GM10248 (cell line): ENCODE data around the gene TMA7B.
"Not testable (repeated sequence)": the region's sequence is repeated elsewhere in the genome, so short reads cannot be mapped to it uniquely, and the experiment has no call there.

Source experiments
- CTCF ChIA-PET: fragments of 300-600 bp; sonication (Branson Sonifier 250); formaldehyde crosslinking; extraction: SDS; loops from one replicate; lab custom pipeline; 2021; ENCODE audit warnings: antibody characterized with exemption; lab: Yijun Ruan, JAX
- POLR2A ChIA-PET: fragments of 350-650 bp; sonication (Branson Sonifier 250); formaldehyde crosslinking; extraction: SDS; loops from one replicate; lab custom pipeline; 2020; ENCODE audit warnings: antibody characterized with exemption; lab: Yijun Ruan, JAX
- DNase-seq: peaks from one replicate; pipeline ENCODE4 v3.0.0; 2012; ENCODE audit errors: extremely low spot score
- TF ChIP-seq, protein P1 (sequence below): IDR thresholded peaks from 2 replicates; pipeline ENCODE4 v1.5.1; 2012; ENCODE audit warnings: mild to moderate bottlenecking, low read depth; ENCODE audit errors: extremely low read depth, missing control alignments, control extremely low read depth

Gene TMA7B

DNA sequence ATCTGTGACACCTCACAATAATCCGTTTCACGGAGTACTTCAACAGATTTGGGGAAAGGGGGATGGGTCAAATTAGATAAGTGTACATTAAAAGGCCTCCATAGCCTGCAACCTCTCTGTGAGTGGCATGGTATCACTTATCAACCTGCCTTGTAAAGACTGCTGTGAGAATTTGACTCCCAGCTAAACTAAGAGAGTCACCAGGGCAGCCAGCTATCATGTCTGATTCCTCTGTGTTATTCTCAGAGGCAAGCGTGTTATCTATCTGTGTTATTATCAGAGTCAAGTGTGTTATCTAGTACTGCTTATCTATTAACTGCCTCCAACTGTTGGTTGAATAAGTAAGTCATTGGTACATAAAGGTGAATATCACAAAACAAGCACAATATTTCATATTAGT is 30.5 kb downstream of the TMA7B start:
- no peak for DNase-seq
- TF ChIP-seq, protein P1, sequence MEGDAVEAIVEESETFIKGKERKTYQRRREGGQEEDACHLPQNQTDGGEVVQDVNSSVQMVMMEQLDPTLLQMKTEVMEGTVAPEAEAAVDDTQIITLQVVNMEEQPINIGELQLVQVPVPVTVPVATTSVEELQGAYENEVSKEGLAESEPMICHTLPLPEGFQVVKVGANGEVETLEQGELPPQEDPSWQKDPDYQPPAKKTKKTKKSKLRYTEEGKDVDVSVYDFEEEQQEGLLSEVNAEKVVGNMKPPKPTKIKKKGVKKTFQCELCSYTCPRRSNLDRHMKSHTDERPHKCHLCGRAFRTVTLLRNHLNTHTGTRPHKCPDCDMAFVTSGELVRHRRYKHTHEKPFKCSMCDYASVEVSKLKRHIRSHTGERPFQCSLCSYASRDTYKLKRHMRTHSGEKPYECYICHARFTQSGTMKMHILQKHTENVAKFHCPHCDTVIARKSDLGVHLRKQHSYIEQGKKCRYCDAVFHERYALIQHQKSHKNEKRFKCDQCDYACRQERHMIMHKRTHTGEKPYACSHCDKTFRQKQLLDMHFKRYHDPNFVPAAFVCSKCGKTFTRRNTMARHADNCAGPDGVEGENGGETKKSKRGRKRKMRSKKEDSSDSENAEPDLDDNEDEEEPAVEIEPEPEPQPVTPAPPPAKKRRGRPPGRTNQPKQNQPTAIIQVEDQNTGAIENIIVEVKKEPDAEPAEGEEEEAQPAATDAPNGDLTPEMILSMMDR: no peak
- POLR2A ChIA-PET: interaction anchor here (0.7 kb wide), 1 partner anchor 82 kb away, joined by 3 read pairs; no protein-coding TSS in a partner anchor
- CTCF ChIA-PET: interaction anchor here (1.7 kb wide), 1 partner anchor 34 kb away, joined by 6 read pairs; no protein-coding TSS in a partner anchor

DNA sequence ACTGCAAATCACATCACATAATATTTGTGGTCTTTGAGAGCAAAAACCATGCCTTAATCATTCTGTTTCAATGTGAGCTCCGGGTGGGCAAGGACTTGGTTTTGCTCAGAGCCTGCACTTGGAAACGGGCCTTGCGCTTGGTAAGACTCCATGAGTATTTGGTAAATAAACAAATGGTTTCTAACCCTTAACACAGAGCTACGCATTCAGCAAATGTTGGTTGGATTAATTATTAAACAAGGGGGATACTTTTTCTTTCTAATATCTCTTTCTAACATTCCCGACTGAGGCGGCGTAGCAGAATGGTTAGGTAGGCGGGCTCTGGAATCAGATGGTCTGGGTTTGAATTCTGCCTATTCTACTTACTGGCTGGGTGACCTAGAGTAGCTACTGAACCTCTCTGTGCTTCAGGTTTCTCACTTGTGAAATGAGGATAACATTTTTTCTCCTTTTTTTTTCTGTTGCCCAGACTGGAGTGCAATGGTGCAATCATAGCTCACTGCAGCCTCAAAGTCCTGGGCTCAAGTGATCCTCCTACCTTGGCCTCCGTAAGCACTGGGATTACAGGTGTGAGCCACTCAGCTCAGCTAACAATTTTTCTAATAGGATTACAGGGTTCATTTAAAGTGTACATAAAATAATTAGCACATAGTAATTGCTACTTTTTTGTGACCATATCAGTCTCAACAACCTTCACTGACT is 31.1 kb downstream of the TMA7B start:
- POLR2A ChIA-PET: interaction anchor here (0.7 kb wide), 1 partner anchor 83 kb away, joined by 3 read pairs; no protein-coding TSS in a partner anchor
- CTCF ChIA-PET: interaction anchor here (1.7 kb wide), 1 partner anchor 33 kb away, joined by 6 read pairs; no protein-coding TSS in a partner anchor
- no peak for DNase-seq

GRCh38 chr22:39992088-39992826 is 32.1 kb downstream of the TMA7B start:
- DNase-seq: no peak
- CTCF ChIA-PET: no interaction called here
- POLR2A ChIA-PET: no interaction called here
- TF ChIP-seq, protein P1: no peak

More for the DNA sequence above, 31.1 kb downstream of the TMA7B start:
- TF ChIP-seq, protein P1: no peak

- POLR2A ChIA-PET, DNase-seq, CTCF ChIA-PET: not testable (repeated sequence)
Measured at GRCh38 chr22:39992894-39993293, 32.7 kb downstream of the TMA7B start.

DNA sequence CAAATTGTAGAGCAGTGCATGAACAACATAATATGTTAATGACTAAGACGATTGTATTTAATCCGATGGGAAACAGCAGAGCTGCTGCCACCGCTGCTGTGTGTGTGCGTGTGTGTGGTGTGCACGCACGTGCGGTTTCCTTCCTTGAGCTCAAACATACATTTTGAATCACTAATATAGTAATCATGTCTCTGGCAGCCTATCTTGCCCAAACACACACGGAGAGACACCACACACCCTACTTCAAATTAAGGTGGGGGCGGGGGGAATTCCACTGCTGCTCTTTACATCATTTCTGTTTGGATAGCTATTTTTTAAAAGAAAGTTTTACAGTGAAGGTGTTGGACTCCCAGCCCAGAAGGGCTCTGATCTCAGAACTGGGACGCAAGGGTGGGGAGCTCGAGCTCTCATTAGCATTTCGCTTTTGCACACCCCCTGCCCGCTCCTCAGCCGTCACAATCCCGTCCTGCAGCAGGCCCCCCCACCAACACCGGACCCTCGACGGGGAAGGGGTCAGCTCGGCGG is 33.9 kb downstream of the TMA7B start:
- no peak for DNase-seq
- ChIA-PET POLR2A (no interaction called here), CTCF (interaction anchor here (0.8 to 1.8 kb wide), 2 partner anchors 24 to 31 kb away, joined by 3 to 7 read pairs; no protein-coding TSS in a partner anchor)
- TF ChIP-seq, protein P1: no peak

GRCh38 chr22:39994566-39995392 is 34.6 kb downstream of the TMA7B start, which contains the start of gene FAM83F:
FAM83F (plus strand) TSS chr22:39994954; CDS start chr22:39995043, 89 bp downstream.
- CTCF ChIA-PET: interaction anchor here (0.8 to 1.8 kb wide), 2 partner anchors 25 to 30 kb away, joined by 3 to 7 read pairs; no protein-coding TSS in a partner anchor
- DNase-seq: peak; percentile 58
- TF ChIP-seq, protein P1: no peak
- POLR2A ChIA-PET: no interaction called here
